ENCODE measurements around the gene CD302. TPM values are rescaled to one million over a fixed set of nuclear protein-coding genes. Genes with fewer than 3 reads are reported as not detected.
"Not testable (repeated sequence)": the region's sequence is repeated elsewhere in the genome, so short reads cannot be mapped to it uniquely, and the experiment has no call there.

Gene CD302
- total RNA-seq, 6 experiments from 2014 or later, result 1.9 to 5.6 (median 4.2) TPM

DNA sequence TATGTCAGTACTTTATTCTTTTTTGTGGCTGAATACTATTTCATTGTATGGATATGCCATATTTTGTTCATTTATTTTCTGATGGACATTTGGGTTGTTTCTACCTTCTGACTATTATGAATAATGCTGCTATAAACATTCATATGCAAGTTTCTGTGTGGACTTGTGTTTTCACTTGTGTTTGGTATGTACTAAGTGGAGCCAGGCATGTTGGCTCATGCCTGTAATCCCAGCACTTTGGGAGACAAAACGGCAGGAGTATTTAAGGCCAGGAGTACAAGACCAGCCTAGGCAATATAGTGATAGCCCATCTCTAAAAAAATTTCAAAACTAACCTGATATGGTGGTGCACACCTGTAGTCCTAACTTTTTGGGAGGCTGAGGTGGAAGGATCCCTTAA is 62.4 kb downstream of the CD302 start:
- no peak for DNase-seq
- H3K9me3 Mint-ChIP-seq, result no peaks in the 10 kb centered on the region
- peaks cover 41% of the 10 kb centered on the region for H3K36me3 Mint-ChIP-seq (ENCODE audit: low read depth)
- peaks cover 42% of the 10 kb centered on the region for H3K4me1 Mint-ChIP-seq (ENCODE audit: low read depth)
- peak overlapping the region; percentile 76 for H3K27ac Mint-ChIP-seq
- H3K4me3 Mint-ChIP-seq, result no peak overlapping the region
- peaks cover 3% of the 10 kb centered on the region for H3K27me3 Mint-ChIP-seq (ENCODE audit: insufficient read depth)
- no peak for TF ChIP-seq CTCF (IDR thresholded peaks at IDR 0.05)

- no peak overlapping the region for H3K4me3 Mint-ChIP-seq
- H3K36me3 Mint-ChIP-seq (ENCODE audit: low read depth), result peaks cover 46% of the 10 kb centered on the region
- TF ChIP-seq CTCF (IDR thresholded peaks at IDR 0.05), result no peak
- H3K27ac Mint-ChIP-seq, result no peak overlapping the region
- peaks cover 28% of the 10 kb centered on the region for H3K4me1 Mint-ChIP-seq (ENCODE audit: low read depth)
- no peak for DNase-seq
- H3K9me3 Mint-ChIP-seq, result no peaks in the 10 kb centered on the region
- no peaks in the 10 kb centered on the region; the same call in 1 of the 2 replicates for H3K27me3 Mint-ChIP-seq (ENCODE audit: insufficient read depth)
These were observed 69.4 kb downstream of the CD302 start for GRCh38 chr2:159728629-159729028.

DNA sequence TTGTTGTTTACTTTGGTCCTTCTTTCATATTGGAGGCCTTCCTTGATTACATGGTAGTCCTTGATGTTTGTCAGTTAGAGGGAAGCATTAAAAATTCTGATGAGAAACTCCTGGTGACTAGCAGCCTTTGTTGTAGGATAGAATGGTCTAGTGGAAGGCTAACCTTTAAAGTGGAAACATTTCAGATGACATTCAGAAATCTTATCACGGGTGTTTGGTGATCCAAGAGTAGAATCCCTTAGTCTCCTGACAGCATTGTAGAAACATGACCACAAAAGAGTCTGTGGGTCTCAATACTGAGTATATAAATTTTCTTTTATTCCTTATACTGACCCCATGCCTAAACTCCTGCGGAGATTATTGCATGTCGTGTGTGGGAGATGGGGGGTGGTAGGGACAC is 72.3 kb downstream of the CD302 start:
- no peak for TF ChIP-seq CTCF (IDR thresholded peaks at IDR 0.05)
- Mint-ChIP-seq H3K9me3 (no peaks in the 10 kb centered on the region), H3K27me3 (ENCODE audit: insufficient read depth) (no peaks in the 10 kb centered on the region; the same call in 1 of the 2 replicates), H3K4me3 (no peak overlapping the region), H3K27ac (no peak overlapping the region), H3K4me1 (ENCODE audit: low read depth) (peaks cover 49% of the 10 kb centered on the region), H3K36me3 (ENCODE audit: low read depth) (peaks cover 63% of the 10 kb centered on the region)
- DNase-seq, result no peak

DNA sequence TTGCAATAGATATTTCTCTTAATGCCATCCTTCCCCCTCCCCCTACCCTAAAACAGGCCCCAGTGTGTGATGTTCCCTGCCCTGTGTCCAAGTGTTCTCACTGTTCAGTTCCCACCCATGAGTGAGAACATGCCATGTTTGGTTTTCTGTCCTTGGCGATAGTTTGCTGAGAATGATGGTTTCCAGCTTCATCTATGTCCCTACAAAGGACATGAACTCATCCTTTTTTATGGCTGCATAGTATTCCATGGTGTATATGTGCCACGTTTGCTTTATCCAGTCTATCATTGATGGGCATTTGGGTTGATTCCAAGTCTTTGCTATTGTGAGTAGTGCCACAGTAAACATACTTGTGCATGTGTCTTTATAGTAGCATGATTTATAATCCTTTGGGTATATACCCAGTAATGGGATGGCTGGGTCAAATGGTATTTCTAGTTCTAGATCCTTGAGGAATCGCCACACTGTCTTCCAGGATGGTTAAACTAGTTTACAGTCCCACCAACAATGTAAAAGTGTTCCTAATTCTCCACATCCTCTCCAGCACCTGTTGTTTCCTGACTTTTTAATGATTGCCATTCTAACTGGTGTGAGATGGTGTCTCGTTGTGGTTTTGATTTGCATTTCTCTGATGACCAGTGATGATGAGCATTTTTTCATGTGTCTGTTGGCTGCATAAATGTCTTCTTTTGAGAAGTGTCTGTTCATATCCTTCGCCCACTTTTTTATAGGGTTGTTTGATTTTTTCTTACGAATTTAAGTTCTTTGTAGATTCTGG is 73.0 kb downstream of the CD302 start:
- H3K27me3 Mint-ChIP-seq (ENCODE audit: insufficient read depth); H3K9me3 Mint-ChIP-seq; DNase-seq; H3K4me3 Mint-ChIP-seq; H3K27ac Mint-ChIP-seq: not testable (repeated sequence)
- peaks cover 49% of the 10 kb centered on the region for H3K4me1 Mint-ChIP-seq (ENCODE audit: low read depth)
- peaks cover 62% of the 10 kb centered on the region for H3K36me3 Mint-ChIP-seq (ENCODE audit: low read depth)

DNA sequence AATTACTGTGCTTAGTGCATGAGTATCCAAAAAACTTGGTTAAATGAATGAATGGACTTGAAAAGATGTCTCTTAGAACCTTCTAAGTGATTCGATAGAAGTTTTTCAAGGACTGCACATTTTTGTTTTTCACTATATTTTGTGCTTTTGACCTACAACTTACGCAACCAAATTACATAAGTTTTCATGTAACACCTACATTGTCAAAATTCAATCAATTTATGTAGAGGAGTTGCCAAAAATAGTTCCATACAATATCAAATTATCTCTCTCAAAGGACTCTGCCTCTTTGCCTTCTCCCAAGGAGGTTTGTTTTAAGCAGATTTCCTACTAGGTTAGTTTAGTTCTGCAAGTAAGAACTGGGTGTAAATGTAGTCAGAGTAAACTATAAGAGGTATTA is 75.4 kb downstream of the CD302 start:
- Mint-ChIP-seq H3K9me3 (no peaks in the 10 kb centered on the region), H3K36me3 (ENCODE audit: low read depth) (peaks cover 80% of the 10 kb centered on the region), H3K27me3 (ENCODE audit: insufficient read depth) (no peaks in the 10 kb centered on the region; the same call in 1 of the 2 replicates), H3K4me1 (ENCODE audit: low read depth) (peaks cover 49% of the 10 kb centered on the region), H3K27ac (no peak overlapping the region), H3K4me3 (no peak overlapping the region)
- no peak for DNase-seq
- no peak for TF ChIP-seq CTCF (IDR thresholded peaks at IDR 0.05)

GRCh38 chr2:159720676-159721075 is 77.3 kb downstream of the CD302 start:
- Mint-ChIP-seq H3K9me3 (no peaks in the 10 kb centered on the region), H3K27ac (no peak overlapping the region), H3K4me3 (no peak overlapping the region), H3K4me1 (ENCODE audit: low read depth) (peaks cover 65% of the 10 kb centered on the region), H3K36me3 (ENCODE audit: low read depth) (peaks cover 80% of the 10 kb centered on the region), H3K27me3 (ENCODE audit: insufficient read depth) (no peaks in the 10 kb centered on the region; the same call in 1 of the 2 replicates)
- TF ChIP-seq CTCF (IDR thresholded peaks at IDR 0.05), result no peak
- no peak for DNase-seq

Measured in HFFc6 (cell line).